ENCODE measurements around the gene SMG6.

DNA sequence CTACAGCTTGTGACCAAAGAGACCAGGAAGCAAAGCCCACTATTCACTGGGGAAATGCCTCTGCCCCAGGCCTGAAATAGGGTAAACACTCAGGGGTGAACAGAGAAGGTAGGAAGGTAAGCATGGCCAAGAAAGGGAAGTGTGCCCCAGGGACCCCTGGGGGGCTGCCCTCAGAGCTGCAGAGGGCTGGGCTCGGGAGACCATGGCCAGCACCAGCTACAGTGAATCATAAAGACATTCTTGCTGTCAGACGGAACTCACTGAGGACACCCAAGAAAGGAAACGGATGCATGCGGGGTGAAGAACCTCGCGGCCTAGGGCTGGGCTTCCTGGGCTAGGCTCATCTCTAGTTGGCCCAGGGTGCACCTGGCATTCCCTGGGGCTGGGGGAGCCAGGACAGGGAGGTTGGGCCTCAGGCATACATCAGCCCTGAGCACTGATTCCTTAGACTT is 239.0 kb downstream of the SMG6 start:
- no peak for TF ChIP-seq GATA3 (IDR thresholded peaks at IDR 0.05; ENCODE audit: low read depth, low read length)
- TF ChIP-seq GATA2 (IDR thresholded peaks at IDR 0.05; ENCODE audit: low read depth, low read length) = no peak

Measured in SH-SY5Y (cell line).